A673 (cell line): ENCODE measurements around the gene HEXD. TPM values are rescaled to one million over a fixed set of nuclear protein-coding genes. Genes with fewer than 3 reads are reported as not detected.

Experiments
- BruUV-seq: library from RNA; stranded (reverse); fragments of 400-500 nt; replicated peaks from 2 replicates; lab custom pipeline; 2021; lab: Mats Ljungman, UMichigan
- CTCF ChIA-PET: fragments of 300-600 bp; sonication (Branson Sonifier 250); formaldehyde crosslinking; loops from one replicate; lab custom pipeline; 2022; ENCODE audit warnings: antibody characterized with exemption; lab: Charles Lee
- POLR2A ChIA-PET: fragments of 300-600 bp; sonication (Branson Sonifier 250); formaldehyde crosslinking; loops from one replicate; lab custom pipeline; 2022; ENCODE audit warnings: antibody characterized with exemption; ENCODE audit not compliant: low non-redundant PET; lab: Charles Lee
- DNase-seq: peaks from one replicate; pipeline ENCODE4 v3.0.0-alpha.2; 2015; ENCODE audit warnings: low spot score
- H3K27ac ChIP-seq: fragments of 200-600 bp; sonication (generic); 2 replicates; pipeline ENCODE4 v1.5.1; 2016; ENCODE audit warnings: mixed run types, low read depth, mild to moderate bottlenecking, mixed read lengths, antibody characterized with exemption, low read length; ENCODE audit not compliant: poor library complexity, severe bottlenecking
- H3K27me3 ChIP-seq: fragments of 200-600 bp; sonication (generic); replicated peaks from 2 replicates; pipeline ENCODE4 v1.6.1; 2017; ENCODE audit warnings: mixed run types, low read depth, mild to moderate bottlenecking, mixed read lengths, antibody characterized with exemption, low read length; ENCODE audit not compliant: insufficient read depth, poor library complexity
- H3K36me3 ChIP-seq: fragments of 200-600 bp; sonication (generic); 2 replicates; pipeline ENCODE4 v1.6.1; 2016; ENCODE audit warnings: mixed run types, mild to moderate bottlenecking, mixed read lengths, antibody characterized with exemption, low read length; ENCODE audit not compliant: insufficient read depth, poor library complexity, severe bottlenecking
- H3K4me1 ChIP-seq: fragments of 200-600 bp; sonication (generic); 2 replicates; pipeline ENCODE4 v1.6.1; 2017; ENCODE audit warnings: mixed run types, mild to moderate bottlenecking, mixed read lengths, antibody characterized with exemption, low read length; ENCODE audit not compliant: insufficient read depth, poor library complexity, severe bottlenecking
- H3K4me3 ChIP-seq: fragments of 200-600 bp; sonication (generic); 2 replicates; pipeline ENCODE4 v1.5.1; 2016; ENCODE audit warnings: low read depth, mixed run types, mild to moderate bottlenecking, mixed read lengths, low read length; ENCODE audit not compliant: poor library complexity, severe bottlenecking
- H3K9me3 ChIP-seq: fragments of 200-600 bp; sonication (generic); 2 replicates; pipeline ENCODE4 v1.6.1; 2016; ENCODE audit warnings: mixed run types, low read depth, mild to moderate bottlenecking, mixed read lengths, antibody characterized with exemption, low read length; ENCODE audit not compliant: poor library complexity, severe bottlenecking
- EZH2 ChIP-seq: fragments of 200-600 bp; sonication (generic); IDR thresholded peaks from 2 replicates; pipeline ENCODE4 v1.6.1; 2017; ENCODE audit warnings: borderline replicate concordance, low read depth, mild to moderate bottlenecking, mixed read lengths, antibody characterized with exemption, low read length; ENCODE audit not compliant: poor library complexity, severe bottlenecking
- intact Hi-C: fragments of 100-400 bp; cut with micrococcal nuclease; formaldehyde crosslinking; loops from one replicate; pipeline ENCODE4 v1.10.0; 2022; ENCODE audit not compliant: unreplicated experiment
- total RNA-seq: library from RNA; stranded (reverse); gene quantifications from 2 replicates; pipeline ENCODE4 v1.2.3, GENCODE V29; 2021
- TF ChIP-seq, protein P1 (sequence below): fragments of 300-800, 200-600 bp; sonication (generic); conservative IDR thresholded peaks from 2 replicates; pipeline ENCODE4 v1.5.1; 2017; ENCODE audit warnings: low read depth, mild to moderate bottlenecking, antibody characterized with exemption, low read length, moderate library complexity, mixed read lengths

The HEXD gene
- total RNA-seq, 1 experiment from 2014 or later: 20.1 TPM

DNA sequence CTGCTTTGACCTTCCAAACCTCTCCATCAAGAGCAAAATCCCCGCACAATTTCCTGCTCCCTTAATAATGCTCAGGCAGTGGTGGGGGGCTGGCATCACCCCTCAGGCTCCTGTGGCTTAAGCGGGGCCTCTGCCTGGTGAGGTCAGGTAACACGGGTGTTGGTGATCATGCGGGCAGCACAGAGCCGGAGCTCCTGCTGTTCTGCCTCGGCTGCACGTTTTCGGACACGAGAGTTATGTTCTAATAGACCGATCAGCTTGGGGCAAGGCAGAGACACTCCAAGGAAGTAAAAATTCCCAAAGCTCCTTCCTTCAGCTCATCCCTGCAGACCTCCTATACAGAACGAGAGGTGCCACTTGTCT is 46.4 kb downstream of the HEXD start:
- intact Hi-C loops: no loop called here
- Histone ChIP-seq H3K9me3 (no peaks in the 10 kb centered on the region), H3K4me3 (no peak overlapping the region), H3K36me3 (peaks cover 55% of the 10 kb centered on the region), H3K27me3 (no peaks in the 10 kb centered on the region), H3K4me1 (no peaks in the 10 kb centered on the region), H3K27ac (no peak overlapping the region)
- POLR2A ChIA-PET: no interaction called here
- no TSS peak for BruUV-seq
- CTCF ChIA-PET: no interaction called here
- TF ChIP-seq EZH2: no peak
- TF ChIP-seq, protein P1, sequence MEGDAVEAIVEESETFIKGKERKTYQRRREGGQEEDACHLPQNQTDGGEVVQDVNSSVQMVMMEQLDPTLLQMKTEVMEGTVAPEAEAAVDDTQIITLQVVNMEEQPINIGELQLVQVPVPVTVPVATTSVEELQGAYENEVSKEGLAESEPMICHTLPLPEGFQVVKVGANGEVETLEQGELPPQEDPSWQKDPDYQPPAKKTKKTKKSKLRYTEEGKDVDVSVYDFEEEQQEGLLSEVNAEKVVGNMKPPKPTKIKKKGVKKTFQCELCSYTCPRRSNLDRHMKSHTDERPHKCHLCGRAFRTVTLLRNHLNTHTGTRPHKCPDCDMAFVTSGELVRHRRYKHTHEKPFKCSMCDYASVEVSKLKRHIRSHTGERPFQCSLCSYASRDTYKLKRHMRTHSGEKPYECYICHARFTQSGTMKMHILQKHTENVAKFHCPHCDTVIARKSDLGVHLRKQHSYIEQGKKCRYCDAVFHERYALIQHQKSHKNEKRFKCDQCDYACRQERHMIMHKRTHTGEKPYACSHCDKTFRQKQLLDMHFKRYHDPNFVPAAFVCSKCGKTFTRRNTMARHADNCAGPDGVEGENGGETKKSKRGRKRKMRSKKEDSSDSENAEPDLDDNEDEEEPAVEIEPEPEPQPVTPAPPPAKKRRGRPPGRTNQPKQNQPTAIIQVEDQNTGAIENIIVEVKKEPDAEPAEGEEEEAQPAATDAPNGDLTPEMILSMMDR: no peak
- DNase-seq: no peak

DNA sequence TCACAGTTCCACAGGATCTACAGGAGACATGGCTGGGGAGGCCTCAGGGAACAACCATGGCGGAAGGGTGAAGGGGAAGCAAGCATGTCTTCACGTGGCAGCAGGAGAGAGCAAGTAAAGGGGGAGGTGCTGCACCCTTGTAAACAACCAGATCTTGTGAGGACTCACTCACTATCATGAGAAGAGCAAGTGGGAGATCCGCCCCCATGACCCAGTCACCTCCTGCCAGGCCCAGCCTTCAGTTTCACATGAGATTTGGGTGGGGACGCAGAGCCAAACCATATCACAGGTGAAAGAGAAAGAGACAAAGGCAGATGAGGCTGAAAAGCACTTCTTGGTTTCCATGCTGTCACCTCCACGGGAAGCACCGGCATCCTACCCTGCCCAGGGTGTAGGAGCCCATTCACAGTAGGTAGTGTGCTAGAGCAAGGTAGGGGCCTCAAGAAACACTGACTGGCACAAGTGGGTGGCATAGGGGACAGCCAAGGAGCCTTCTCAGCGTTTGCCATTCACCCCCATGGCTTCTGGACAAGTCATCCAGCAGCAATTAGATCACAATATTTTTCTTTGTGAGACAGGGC is 47.0 kb downstream of the HEXD start:
- peaks cover 56% of the 10 kb centered on the region for H3K36me3 ChIP-seq
- no peak overlapping the region for H3K4me3 ChIP-seq
- H3K27ac ChIP-seq: no peak overlapping the region
- CTCF ChIA-PET: no interaction called here
- H3K27me3 ChIP-seq: no peaks in the 10 kb centered on the region
- POLR2A ChIA-PET: no interaction called here
- no peaks in the 10 kb centered on the region for H3K9me3 ChIP-seq
- no peaks in the 10 kb centered on the region for H3K4me1 ChIP-seq
- no peak for TF ChIP-seq EZH2
- TF ChIP-seq, protein P1: no peak
- BruUV-seq: no TSS peak
- no peak for DNase-seq
- intact Hi-C loops: no loop called here

DNA sequence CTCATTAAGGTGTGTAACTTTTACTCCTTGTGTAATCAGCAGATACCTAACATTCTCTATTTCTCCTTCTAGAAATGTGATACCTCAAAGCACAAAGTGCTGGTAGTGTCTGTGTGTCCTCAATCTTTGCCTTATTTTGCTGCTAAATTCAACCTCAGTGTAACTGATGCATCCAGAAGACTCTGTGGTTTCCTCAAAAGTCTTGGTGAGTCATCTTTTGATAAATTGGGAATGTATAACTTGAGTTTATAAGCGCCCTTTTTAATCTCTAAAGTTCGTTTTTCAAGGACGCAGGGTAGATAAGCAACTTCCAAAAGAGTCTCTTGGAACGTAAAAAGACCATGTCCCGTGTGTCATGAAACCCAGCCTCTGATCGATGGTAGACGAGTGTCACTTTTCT is 50.5 kb downstream of the HEXD start:
- no TSS peak for BruUV-seq
- H3K4me1 ChIP-seq: no peaks in the 10 kb centered on the region
- H3K4me3 ChIP-seq: no peak overlapping the region
- POLR2A ChIA-PET: no interaction called here
- intact Hi-C loops: no loop called here
- H3K27me3 ChIP-seq: no peaks in the 10 kb centered on the region
- CTCF ChIA-PET: no interaction called here
- no peak for TF ChIP-seq EZH2
- TF ChIP-seq, protein P1: no peak
- no peak for DNase-seq
- H3K27ac ChIP-seq: no peak overlapping the region
- H3K9me3 ChIP-seq: no peaks in the 10 kb centered on the region
- H3K36me3 ChIP-seq: peaks cover 35% of the 10 kb centered on the region
